Type B pancreatic cell (in vitro differentiated cells): ENCODE results near the gene PRR23C. TPM values are rescaled to one million over a fixed set of nuclear protein-coding genes. Genes with fewer than 3 reads are reported as not detected.

Source experiments
- DNase-seq: peaks from one replicate; pipeline ENCODE4 v3.0.0; 2021; ENCODE audit warnings: mixed read lengths; ENCODE audit not compliant: unreplicated experiment; ENCODE audit errors: extremely low spot score
- H3K27ac Mint-ChIP-seq: 2 replicates; pipeline ENCODE4 v1.8.0; 2021; ENCODE audit warnings: mild to moderate bottlenecking, mixed read lengths
- H3K27me3 Mint-ChIP-seq: 2 replicates; pipeline ENCODE4 v1.8.0; 2021; ENCODE audit warnings: mixed read lengths
- H3K36me3 Mint-ChIP-seq: 2 replicates; pipeline ENCODE4 v1.8.0; 2021; ENCODE audit warnings: mixed read lengths
- H3K4me1 Mint-ChIP-seq: one replicate; pipeline ENCODE4 v1.8.0; 2021; ENCODE audit warnings: mixed read lengths; ENCODE audit not compliant: unreplicated experiment
- H3K4me3 Mint-ChIP-seq: 2 replicates; pipeline ENCODE4 v1.8.0; 2021; ENCODE audit warnings: mild to moderate bottlenecking, mixed read lengths
- H3K9me3 Mint-ChIP-seq: 2 replicates; pipeline ENCODE4 v1.8.0; 2021; ENCODE audit warnings: mixed read lengths
- CTCF ChIP-seq: fragments of 200-600 bp; sonication (generic); conservative IDR thresholded peaks from 2 replicates; pipeline ENCODE4 v1.5.0; 2021; ENCODE audit warnings: antibody characterized with exemption, mild to moderate bottlenecking
- long read RNA-seq: library from polyadenylated mRNA; unstranded; transcript quantifications from one replicate; pipeline ENCODE4 v2.0.0, GENCODE V29; 2020
- total RNA-seq: library from RNA; stranded (reverse); gene quantifications from 2 replicates; pipeline ENCODE4 v1.2.1, GENCODE V29; 2021; ENCODE audit warnings: low replicate concordance

Gene PRR23C
- total RNA-seq, result not detected in 2 replicates
- long read RNA-seq, result 0 reads

GRCh38 chr3:139044366-139045210 lies at the start of gene PRR23C:
PRR23C (minus strand) TSS chr3:139044892; CDS start chr3:139044620, 272 bp downstream.
- H3K27ac Mint-ChIP-seq, result no peak within 1 kb of the TSS

GRCh38 chr3:139093840-139094239 lies 49.1 kb upstream of the PRR23C start:
- no peaks in the 10 kb centered on the region for H3K36me3 Mint-ChIP-seq
- no peaks in the 10 kb centered on the region for H3K9me3 Mint-ChIP-seq
- peaks cover 29% of the 10 kb centered on the region for H3K27me3 Mint-ChIP-seq
- H3K4me3 Mint-ChIP-seq, result no peak overlapping the region
- TF ChIP-seq CTCF, result no peak
- DNase-seq, result no peak
- H3K27ac Mint-ChIP-seq, result no peak overlapping the region
- H3K4me1 Mint-ChIP-seq, result no peaks in the 10 kb centered on the region

More at GRCh38 chr3:139044366-139045210, at the start of gene PRR23C:
- DNase-seq, result no peak
- Mint-ChIP-seq H3K9me3 (no peaks in the 10 kb centered on the region), H3K4me3 (no peak within 1 kb of the TSS), H3K36me3 (no peaks in the 10 kb centered on the region), H3K4me1 (no peaks in the 10 kb centered on the region), H3K27me3 (no peaks in the 10 kb centered on the region)
- no peak for TF ChIP-seq CTCF

GRCh38 chr3:139088462-139089324 lies 44.0 kb upstream of the PRR23C start:
- Mint-ChIP-seq H3K4me3 (no peak overlapping the region), H3K9me3 (no peaks in the 10 kb centered on the region), H3K27ac (no peak overlapping the region), H3K4me1 (no peaks in the 10 kb centered on the region), H3K27me3 (peaks cover 17% of the 10 kb centered on the region), H3K36me3 (no peaks in the 10 kb centered on the region)
- no peak for TF ChIP-seq CTCF
- DNase-seq, result no peak

- Mint-ChIP-seq H3K27ac (no peak overlapping the region), H3K9me3 (no peaks in the 10 kb centered on the region), H3K36me3 (no peaks in the 10 kb centered on the region), H3K27me3 (peaks cover 23% of the 10 kb centered on the region), H3K4me1 (no peaks in the 10 kb centered on the region), H3K4me3 (no peak overlapping the region)
- no peak for TF ChIP-seq CTCF
- DNase-seq, result no peak
Measured at GRCh38 chr3:139087621-139088020, 42.9 kb upstream of the PRR23C start.

- no peak for DNase-seq
- Mint-ChIP-seq H3K27ac (no peak overlapping the region), H3K4me1 (no peaks in the 10 kb centered on the region), H3K36me3 (no peaks in the 10 kb centered on the region), H3K27me3 (peaks cover 24% of the 10 kb centered on the region), H3K4me3 (no peak overlapping the region), H3K9me3 (no peaks in the 10 kb centered on the region)
- no peak for TF ChIP-seq CTCF
Measured at GRCh38 chr3:139084176-139084575, 39.5 kb upstream of the PRR23C start.
